CD1c-positive myeloid dendritic cell (primary cell): ENCODE results near the gene MRGPRF.
A peak's percentile ranks its signal among the peaks of the same experiment; 100 is the strongest.

Experiments
- DNase-seq: peaks from one replicate; pipeline ENCODE4 v3.0.0-alpha.2; 2016; ENCODE audit errors: extremely low spot score

The MRGPRF gene, protein sequence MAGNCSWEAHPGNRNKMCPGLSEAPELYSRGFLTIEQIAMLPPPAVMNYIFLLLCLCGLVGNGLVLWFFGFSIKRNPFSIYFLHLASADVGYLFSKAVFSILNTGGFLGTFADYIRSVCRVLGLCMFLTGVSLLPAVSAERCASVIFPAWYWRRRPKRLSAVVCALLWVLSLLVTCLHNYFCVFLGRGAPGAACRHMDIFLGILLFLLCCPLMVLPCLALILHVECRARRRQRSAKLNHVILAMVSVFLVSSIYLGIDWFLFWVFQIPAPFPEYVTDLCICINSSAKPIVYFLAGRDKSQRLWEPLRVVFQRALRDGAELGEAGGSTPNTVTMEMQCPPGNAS

GRCh38 chr11:69013009-69013951, at the start of gene MRGPRF:
Gene MRGPRF (minus strand): TSS chr11:69013246. CDS start chr11:69009901, 3,345 bp downstream.
- DNase-seq = peak; percentile 5

- DNase-seq = no peak
These were observed 49.3 kb upstream of the MRGPRF start for GRCh38 chr11:69062169-69062855.

DNA sequence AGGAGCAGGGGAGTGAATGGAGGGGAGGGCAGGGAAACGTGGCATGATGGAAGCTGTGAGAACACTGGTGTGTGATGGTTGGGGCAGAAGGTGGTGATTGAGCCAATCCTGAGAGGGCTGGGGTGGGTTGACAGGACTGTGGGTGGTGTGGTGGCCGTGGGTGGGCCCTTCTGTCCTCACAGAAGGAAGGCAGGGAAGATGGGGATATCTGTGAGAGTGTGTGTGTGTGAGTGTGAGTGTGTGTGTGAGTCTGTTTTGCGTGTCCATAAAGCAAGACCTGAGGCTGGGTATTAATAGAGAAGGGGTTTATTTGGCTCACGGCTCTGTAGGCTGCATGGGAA, 48.6 kb upstream of the MRGPRF start:
- DNase-seq = no peak

GRCh38 chr11:69060806-69061712, 48.0 kb upstream of the MRGPRF start:
- no peak for DNase-seq

- peak; percentile 30 for DNase-seq
These were observed 46.9 kb upstream of the MRGPRF start for GRCh38 chr11:69059985-69060384.

- DNase-seq = no peak
These were observed 46.4 kb upstream of the MRGPRF start for GRCh38 chr11:69059429-69059828.

DNA sequence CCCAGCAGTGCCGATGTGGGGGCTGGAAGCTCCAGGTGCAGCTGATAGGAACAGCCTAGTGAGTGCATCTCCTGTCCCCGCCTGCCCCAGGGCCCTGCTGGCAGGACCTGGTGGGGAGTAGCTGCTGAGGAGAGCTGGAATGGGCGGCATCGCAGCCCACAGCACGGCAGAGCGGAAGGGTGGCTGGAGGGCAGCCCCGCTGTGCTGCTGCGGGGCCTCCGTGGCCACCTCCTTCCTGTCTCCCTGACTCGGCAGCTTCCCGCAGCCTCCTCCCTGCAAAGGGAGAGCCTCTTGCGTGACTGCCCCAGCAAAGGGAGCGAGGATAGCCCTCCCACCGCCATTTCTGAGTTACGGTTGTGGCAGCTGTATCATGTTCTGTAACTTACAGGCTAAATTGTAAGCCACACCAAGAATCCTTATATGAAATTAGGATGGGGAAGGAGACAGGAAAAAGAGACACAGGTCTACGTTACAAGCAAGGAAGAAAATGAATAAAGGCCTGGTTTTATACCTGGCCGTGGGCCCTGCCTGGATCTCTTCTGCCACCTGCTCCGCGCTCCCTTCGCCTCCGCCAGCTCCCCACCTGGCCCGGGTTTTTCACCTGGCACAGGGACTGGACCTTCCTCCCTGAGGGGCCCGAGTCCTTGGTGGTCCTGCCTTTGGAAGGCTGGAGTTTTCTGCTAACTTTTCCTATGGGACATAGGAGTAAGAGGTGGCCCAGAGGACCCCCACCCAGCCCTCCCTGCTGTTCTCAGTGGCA, 45.6 kb upstream of the MRGPRF start:
- DNase-seq = no peak

- no peak for DNase-seq
These were observed 44.8 kb upstream of the MRGPRF start for GRCh38 chr11:69057801-69058200.

- no peak for DNase-seq
These were observed 44.2 kb upstream of the MRGPRF start for GRCh38 chr11:69057236-69057635.

DNA sequence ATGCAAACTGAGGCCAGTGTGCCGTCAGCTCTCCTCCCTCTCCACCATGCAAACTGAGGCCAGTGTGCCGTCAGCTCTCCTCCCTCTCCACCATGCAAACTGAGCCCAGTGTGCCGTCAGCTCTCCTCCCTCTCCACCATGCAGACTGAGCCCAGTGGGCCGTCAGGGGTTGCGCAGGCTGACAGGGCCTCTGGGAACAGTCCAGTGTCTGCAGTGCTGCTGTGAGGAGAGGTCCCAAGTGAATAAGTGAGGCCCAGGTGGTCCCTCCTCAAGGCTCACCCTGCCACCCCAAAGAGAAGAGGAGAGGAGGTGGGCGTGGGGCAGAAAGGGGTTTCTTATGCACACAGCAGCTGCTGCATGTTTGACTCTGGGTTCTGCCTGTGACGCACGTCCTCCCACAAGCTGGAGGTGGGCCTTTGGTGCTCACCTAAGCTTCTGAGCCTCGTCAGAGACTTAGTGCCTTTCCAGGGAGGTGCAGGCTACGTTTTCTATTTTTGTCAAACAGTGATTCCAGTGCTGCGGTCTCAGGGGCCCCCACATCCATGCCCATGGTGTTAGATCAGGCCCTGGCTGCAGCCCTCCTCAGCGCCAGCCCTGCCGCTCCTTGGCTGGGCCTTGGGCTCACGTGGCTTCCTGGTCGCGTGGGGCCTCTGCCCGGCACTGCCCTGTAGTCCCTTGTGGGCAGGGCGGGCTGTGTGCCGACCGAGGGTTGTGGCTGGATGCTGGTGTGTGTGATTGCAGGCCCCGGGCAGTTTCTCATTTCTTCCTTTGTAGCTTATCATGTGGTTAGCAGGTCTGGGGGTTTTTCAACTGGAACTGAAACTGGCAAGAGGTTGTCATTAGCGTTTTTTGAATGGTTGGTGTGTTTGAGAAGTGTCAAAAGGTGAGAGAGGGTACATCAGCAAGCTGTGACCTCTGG, 42.8 kb upstream of the MRGPRF start:
- DNase-seq = peak; percentile 92

DNA sequence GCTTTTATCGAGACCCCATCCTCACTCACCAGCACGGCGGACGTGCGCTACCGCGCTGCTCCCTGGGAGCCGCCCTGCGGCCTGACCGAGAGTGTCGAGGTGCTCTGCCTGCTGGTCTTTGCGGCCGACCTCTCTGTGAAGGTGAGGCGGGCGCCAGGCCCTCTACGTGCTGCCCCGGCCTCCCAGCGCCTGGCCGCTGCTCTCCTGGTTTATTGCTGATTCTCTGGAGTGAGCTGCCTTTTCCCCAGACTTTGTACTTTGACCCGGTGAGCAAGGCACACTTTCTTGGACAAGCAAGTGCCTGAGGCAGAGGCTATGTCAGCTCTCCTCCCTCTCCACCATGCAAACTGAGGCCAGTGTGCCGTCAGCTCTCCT, 42.2 kb upstream of the MRGPRF start:
- no peak for DNase-seq

DNA sequence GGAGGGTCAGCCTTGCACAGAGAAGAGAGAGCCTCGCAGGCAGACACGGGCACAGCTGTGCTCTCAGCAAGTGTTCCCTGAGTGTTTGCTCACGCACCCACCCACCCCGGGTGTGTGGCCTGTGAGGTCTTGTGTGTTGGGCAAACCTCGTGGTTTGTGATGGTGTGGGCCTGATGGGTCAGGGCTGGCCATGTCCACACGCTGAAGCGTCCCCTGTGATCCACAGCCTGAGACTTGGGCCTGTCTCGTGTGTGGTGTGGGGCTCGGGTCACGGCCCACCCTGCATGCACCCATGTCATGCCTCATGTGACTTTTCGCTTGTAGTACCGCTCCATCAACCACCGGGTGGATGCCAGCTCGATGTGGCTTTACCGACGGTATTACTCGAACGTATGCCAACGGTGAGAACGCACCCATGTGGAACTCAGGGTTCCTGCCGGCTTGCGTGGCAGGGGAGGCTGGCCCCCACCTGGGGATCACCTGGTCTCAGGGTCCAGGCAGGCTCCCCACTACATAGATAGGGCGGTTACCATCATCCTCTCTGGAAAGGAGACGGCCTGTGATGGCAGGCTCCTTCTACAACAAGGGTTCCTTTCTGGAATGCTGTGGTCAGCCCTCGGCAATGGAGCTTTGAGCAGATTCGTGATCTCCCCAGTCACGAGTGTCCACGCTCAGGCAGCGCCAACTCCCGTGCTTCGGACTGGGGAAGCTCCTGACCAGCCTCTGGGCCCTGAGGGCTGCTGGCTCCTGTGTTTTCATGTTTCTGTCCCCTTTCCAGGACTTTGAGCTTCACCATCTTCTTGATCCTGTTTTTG, 41.6 kb upstream of the MRGPRF start:
- no peak for DNase-seq

DNA sequence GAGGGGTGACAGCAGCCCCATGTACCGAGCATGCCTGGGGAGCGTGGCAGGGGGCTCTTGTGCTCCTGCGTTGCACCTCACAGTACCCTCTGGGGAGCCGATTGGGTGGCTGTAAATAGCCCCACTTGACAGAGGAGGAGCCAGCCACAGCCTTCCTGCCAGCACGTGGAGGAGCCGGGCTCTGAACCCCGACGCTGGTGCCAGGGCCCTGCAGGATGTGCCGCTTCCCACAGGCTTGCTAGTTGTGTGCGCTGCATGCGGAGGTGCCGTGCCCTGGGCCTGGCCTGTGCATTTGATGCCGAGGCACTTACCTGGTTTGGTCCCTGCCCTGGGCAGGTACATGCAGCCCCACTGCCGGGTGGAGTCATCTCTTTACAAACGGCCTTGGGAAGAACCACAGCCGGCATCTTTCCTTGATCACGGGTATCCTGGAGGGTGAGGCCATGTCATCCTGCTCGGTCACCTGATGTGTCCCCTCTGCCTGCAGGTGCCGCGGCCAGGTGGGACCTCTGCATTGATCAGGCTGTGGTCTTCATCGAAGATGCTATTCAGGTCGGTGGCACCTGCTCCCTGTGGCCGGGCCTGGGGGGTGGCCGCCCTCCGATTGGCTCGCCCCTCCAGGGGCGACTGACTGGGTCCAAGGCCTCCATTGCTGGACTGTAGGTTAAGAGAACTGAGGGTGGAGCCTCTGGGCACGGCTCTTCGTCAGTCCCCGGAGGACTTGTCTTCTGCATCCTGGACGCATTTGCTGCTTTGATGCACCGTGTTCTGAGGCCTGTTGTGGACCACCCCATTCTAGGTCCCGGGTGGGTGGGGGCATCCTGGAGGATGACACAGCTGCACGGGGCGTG, 40.7 kb upstream of the MRGPRF start:
- DNase-seq = no peak

DNA sequence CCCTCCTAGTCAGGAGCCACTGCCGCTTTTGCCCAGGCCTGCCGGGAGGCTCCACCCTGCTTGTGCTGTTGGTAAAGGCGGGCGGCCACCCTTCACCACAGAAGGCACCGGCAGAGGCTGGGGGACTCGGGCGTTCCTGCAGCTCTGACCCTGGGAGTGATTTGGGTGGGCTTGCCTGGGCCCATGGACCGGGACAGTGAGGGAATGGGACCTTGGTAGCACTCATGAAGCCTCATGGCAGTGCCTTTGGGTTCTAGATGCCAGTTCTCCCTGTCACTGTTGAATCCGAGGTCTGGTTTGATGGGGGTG, 40.1 kb upstream of the MRGPRF start:
- DNase-seq = no peak

- no peak for DNase-seq
These were observed 39.5 kb upstream of the MRGPRF start for GRCh38 chr11:69052343-69053168.

DNA sequence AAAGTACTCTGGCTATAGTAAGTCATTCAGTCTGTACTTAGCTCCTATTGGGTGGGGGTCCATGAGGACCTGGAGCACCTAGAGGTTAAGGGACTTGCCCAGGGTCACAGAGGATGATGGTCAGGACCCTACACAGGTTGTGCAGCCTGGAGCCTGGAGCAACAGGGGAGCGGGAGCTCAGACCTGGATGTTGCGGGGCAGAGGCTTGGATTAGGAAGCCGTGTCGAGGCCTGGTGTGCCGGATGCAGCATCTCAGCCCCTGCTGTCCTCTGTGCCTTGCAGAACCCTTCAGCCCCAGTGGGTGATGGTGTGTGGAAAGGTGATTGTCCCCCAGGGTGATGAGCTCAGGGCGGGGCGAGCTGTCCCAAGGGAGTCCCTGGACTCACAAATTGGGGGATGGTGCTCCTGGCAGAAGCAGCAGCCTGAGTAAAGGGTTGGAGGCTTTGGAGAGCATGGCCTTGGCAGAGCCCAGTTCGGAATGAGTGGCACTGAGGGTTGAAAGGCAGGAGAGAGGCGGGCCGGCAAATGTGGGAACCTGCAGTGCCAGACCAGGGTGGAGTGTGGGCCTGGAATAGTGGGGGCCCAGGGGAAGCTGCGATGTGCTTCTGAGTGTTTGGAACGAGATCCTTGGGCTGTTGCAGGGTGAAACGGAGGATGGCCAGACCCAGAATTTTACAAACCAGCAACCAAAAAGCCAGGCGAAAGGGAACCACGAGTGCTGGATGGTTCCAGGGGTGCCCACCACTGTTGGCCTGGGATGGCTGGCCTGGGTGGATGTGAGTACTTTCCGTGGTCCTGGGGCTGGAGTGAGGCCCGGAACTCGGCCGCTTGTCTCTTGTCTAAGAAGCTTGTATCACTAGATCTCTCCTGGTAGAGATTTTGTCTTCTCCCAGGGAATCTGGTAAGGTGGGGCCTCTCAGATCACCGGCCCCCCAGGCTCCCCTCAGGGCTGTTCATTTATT, 38.6 kb upstream of the MRGPRF start:
- no peak for DNase-seq
